HCT116 (cell line): ENCODE results near the gene PPM1E. TPM values are rescaled to one million over a fixed set of nuclear protein-coding genes. Genes with fewer than 3 reads are reported as not detected.

ENCODE experiments used
- ATAC-seq: fragments of 200-7000 bp; cut with Tn5 transposase; 2 replicates; pipeline ENCODE4 v1.9.1; 2020; ENCODE audit warnings: mild to moderate bottlenecking, moderate library complexity
- BruUV-seq: library from RNA; stranded (reverse); fragments of 400-500 nt; replicated peaks from 2 replicates; lab custom pipeline; 2021; lab: Mats Ljungman, UMichigan
- CTCF ChIA-PET: fragments of 300-600 bp; sonication (Branson Sonifier 250); formaldehyde crosslinking; loops from one replicate; lab custom pipeline; 2021; ENCODE audit warnings: antibody characterized with exemption; lab: Charles Lee
- POLR2A ChIA-PET: fragments of 300-600, 350-600 bp; sonication (Branson Sonifier 250); formaldehyde crosslinking; loops from one replicate; lab custom pipeline; 2021; ENCODE audit warnings: antibody characterized with exemption; lab: Charles Lee
- RAD21 ChIA-PET, 2 experiments: fragments of 300-600 bp; sonication (Branson Sonifier 250); formaldehyde crosslinking; loops; one replicate each; lab custom pipeline; 2023; ENCODE audit warnings: low total read pairs in 2 of 2; ENCODE audit not compliant: uncharacterized antibody in 2 of 2, unreplicated experiment in 2 of 2, low non-redundant PET in 1 of 2; lab: Charles Lee
- DNase-seq: peaks from one replicate; pipeline ENCODE4 v3.0.0-alpha.2; 2010; ENCODE audit warnings: low read depth, low spot score
- H2AFZ ChIP-seq: fragments of 200-600 bp; shearing (Covaris generic), sonication (generic); 2 replicates; pipeline ENCODE4 v1.6.1; 2017; ENCODE audit warnings: low read depth, mixed run types, mixed read lengths, antibody characterized with exemption, low read length; ENCODE audit not compliant: poor library complexity, severe bottlenecking
- H3K27ac ChIP-seq: 2 replicates; pipeline ENCODE4 v1.5.1; 2012; ENCODE audit warnings: low read depth, low read length
- H3K27me3 ChIP-seq: fragments of 200-600 bp; sonication (generic); 2 replicates; pipeline ENCODE4 v1.6.1; 2016; ENCODE audit warnings: mixed run types, low read length, mixed read lengths; ENCODE audit not compliant: insufficient read depth
- H3K36me3 ChIP-seq, 2 experiments: fragments of 200-500 bp in 1 of 2; fragments of 200-600 bp in 1 of 2; sonication (Bioruptor generic) in 1 of 2; sonication (generic) in 1 of 2; 2 replicates each; pipeline versions ENCODE4 v1.5.1 to v1.6.1; 2014 to 2016; ENCODE audit warnings: low read length in 2 of 2, inconsistent platforms in 1 of 2, mixed read lengths in 1 of 2, mixed run types in 1 of 2; ENCODE audit not compliant: insufficient read depth in 2 of 2, control insufficient read depth in 1 of 2
- H3K4me1 ChIP-seq, 2 experiments: fragments of 200-600 bp in 1 of 2; sonication (generic) in 1 of 2; 2 replicates each; pipeline versions ENCODE4 v1.5.1 to v1.6.1; 2012 to 2017; ENCODE audit warnings: low read length in 2 of 2, inconsistent platforms in 1 of 2, mild to moderate bottlenecking in 1 of 2, mixed read lengths in 1 of 2, mixed run types in 1 of 2, moderate library complexity in 1 of 2; ENCODE audit not compliant: insufficient read depth in 2 of 2, control insufficient read depth in 1 of 2
- H3K4me2 ChIP-seq: fragments of 200-600 bp; sonication (generic); 2 replicates; pipeline ENCODE4 v1.6.1; 2017; ENCODE audit warnings: mixed run types, low read length, mixed read lengths
- H3K4me3 ChIP-seq, 2 experiments: fragments of 200-600 bp in 1 of 2; sonication (generic) in 1 of 2; replicated peaks in 1 of 2; 2 replicates each; pipeline ENCODE4 v1.5.1; 2011 to 2016; ENCODE audit warnings: low read length in 2 of 2, control low read depth in 1 of 2, low read depth in 1 of 2, mild to moderate bottlenecking in 1 of 2, mixed read lengths in 1 of 2, mixed run types in 1 of 2
- H3K79me2 ChIP-seq: fragments of 200-600 bp; sonication (generic); 2 replicates; pipeline ENCODE4 v1.6.1; 2017; ENCODE audit warnings: mild to moderate bottlenecking, mixed run types, low read length, moderate library complexity, mixed read lengths; ENCODE audit not compliant: insufficient read depth
- H3K9ac ChIP-seq: fragments of 200-600 bp; sonication (generic); 2 replicates; pipeline ENCODE4 v1.6.1; 2016; ENCODE audit warnings: low read length, mixed read lengths
- H3K9me2 ChIP-seq: fragments of 200-600 bp; sonication (generic), shearing (Covaris generic); 2 replicates; pipeline ENCODE4 v1.6.1; 2017; ENCODE audit warnings: mixed run types, mild to moderate bottlenecking, moderate library complexity; ENCODE audit not compliant: insufficient read depth
- H3K9me3 ChIP-seq, 2 experiments: fragments of 200-500 bp in 1 of 2; fragments of 200-600 bp in 1 of 2; sonication (Bioruptor generic) in 1 of 2; sonication (generic) in 1 of 2; 2 replicates each; pipeline ENCODE4 v1.6.1; 2014 to 2017; ENCODE audit warnings: low read length in 2 of 2, mixed read lengths in 2 of 2, inconsistent platforms in 1 of 2, low read depth in 1 of 2, mild to moderate bottlenecking in 1 of 2, mixed run types in 1 of 2, moderate library complexity in 1 of 2; ENCODE audit not compliant: control insufficient read depth in 1 of 2, insufficient read depth in 1 of 2
- H4K20me1 ChIP-seq: fragments of 200-600 bp; sonication (generic), shearing (Covaris generic); 2 replicates; pipeline ENCODE4 v1.6.1; 2017; ENCODE audit warnings: mixed run types, mild to moderate bottlenecking, moderate library complexity; ENCODE audit not compliant: insufficient read depth
- CEBPB ChIP-seq: IDR thresholded peaks from 2 replicates; pipeline ENCODE4 v1.6.1; 2012; ENCODE audit warnings: low read depth
- FOSL1 ChIP-seq: IDR thresholded peaks from 2 replicates; pipeline ENCODE4 v1.6.1; 2012; ENCODE audit warnings: low read depth
- intact Hi-C: fragments of 100-400 bp; cut with micrococcal nuclease; formaldehyde crosslinking; loops from 2 replicates; pipeline ENCODE4 v1.10.0; 2022
- total RNA-seq: library from RNA; stranded (reverse); gene quantifications from one replicate; pipeline ENCODE4 v1.2.1, GENCODE V29; 2021; ENCODE audit not compliant: unreplicated experiment
- TF ChIP-seq, protein P1 (sequence below): IDR thresholded peaks from 2 replicates; pipeline ENCODE4 v1.6.1; 2011; ENCODE audit warnings: mild to moderate bottlenecking, low read length, moderate library complexity; ENCODE audit not compliant: insufficient replicate concordance; ENCODE audit errors: extremely low read depth

The PPM1E gene
- total RNA-seq, 1 experiment from 2014 or later: 0.02 TPM

DNA sequence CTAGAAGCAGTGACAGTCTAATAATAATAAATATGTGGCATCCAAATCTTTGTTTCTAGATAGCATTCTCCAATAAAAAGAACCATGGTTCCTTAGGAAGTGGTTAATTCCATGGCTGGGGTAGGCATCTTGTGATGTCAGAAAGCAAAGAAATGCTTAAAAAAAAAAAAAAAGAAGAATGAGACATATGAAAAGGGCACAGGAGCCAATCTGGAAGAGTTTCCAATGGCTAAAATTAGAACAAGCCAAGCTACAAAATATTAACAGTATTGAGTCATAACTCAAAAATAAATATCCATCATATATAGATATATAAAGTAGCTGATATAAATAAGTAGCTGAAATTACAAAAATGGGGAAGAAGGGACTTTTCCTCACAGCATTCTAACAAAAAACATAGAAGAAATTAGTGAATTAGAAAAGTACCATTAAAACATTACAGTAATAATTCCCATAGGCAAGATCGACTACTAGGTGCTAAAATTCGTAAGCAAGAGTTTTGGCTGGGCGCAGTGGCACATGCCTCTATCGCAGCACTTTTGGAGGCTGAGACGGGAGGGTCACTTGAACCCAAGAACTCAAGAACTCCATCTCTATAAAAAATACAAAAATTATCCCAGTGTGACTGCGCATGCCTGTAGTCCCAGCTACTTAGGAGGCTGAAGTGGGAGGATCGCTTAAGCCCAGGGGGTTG is 239.7 kb downstream of the PPM1E start:
- BruUV-seq: no TSS peak
- Histone ChIP-seq H3K27ac (no peak overlapping the region), H3K9me3 (no peaks in the 10 kb centered on the region), H3K79me2 (no peaks in the 10 kb centered on the region), H4K20me1 (no peaks in the 10 kb centered on the region), H3K27me3 (no peaks in the 10 kb centered on the region), H3K9ac (no peak overlapping the region), H3K4me3 (no peak overlapping the region), H3K4me1 (peaks cover 4 to 23% of the 10 kb centered on the region in 2 experiments; a peak in 3 of 4 replicates), H3K36me3 (peaks cover 10 to 14% of the 10 kb centered on the region in 2 experiments; a peak in 3 of 4 replicates), H3K9me2 (no peaks in the 10 kb centered on the region), H3K4me2 (no peak overlapping the region), H2AFZ (no peak overlapping the region)
- TF ChIP-seq CEBPB: no peak
- POLR2A ChIA-PET: interaction anchor here (0.7 kb wide), 1 partner anchor 35 kb away, joined by 3 read pairs; no protein-coding TSS in a partner anchor
- ATAC-seq (no peak), DNase-seq (no peak)
- intact Hi-C loops: no loop called here
- CTCF ChIA-PET: no interaction called here
- RAD21 ChIA-PET: no interaction called here

DNA sequence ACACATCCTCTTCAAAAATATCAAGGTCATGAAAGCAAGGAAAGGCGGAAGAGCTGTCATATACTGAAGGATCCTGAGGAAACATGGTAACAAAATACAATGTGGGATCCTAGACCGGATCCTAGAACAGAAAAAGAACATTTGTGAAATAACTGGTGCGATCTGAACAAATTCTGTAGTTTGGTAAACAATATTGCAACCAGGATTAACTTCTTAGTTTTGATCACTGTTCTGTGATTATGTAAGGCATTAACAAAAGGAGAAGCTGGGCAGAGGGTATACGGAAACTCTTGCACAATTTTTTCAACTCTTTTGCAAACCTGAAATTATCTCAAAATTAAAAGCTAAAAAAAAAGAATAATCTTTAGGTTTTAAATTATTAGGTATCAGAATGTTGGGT is 241.3 kb downstream of the PPM1E start:
- peaks cover 4 to 18% of the 10 kb centered on the region in 2 experiments; a peak in 3 of 4 replicates for H3K4me1 ChIP-seq
- no peaks in the 10 kb centered on the region for H4K20me1 ChIP-seq
- TF ChIP-seq, protein P1, sequence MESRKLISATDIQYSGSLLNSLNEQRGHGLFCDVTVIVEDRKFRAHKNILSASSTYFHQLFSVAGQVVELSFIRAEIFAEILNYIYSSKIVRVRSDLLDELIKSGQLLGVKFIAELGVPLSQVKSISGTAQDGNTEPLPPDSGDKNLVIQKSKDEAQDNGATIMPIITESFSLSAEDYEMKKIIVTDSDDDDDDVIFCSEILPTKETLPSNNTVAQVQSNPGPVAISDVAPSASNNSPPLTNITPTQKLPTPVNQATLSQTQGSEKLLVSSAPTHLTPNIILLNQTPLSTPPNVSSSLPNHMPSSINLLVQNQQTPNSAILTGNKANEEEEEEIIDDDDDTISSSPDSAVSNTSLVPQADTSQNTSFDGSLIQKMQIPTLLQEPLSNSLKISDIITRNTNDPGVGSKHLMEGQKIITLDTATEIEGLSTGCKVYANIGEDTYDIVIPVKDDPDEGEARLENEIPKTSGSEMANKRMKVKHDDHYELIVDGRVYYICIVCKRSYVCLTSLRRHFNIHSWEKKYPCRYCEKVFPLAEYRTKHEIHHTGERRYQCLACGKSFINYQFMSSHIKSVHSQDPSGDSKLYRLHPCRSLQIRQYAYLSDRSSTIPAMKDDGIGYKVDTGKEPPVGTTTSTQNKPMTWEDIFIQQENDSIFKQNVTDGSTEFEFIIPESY: no peak
- no peak for TF ChIP-seq FOSL1
- no peak overlapping the region for H2AFZ ChIP-seq
- no TSS peak for BruUV-seq
- RAD21 ChIA-PET: no interaction called here
- intact Hi-C loops: no loop called here
- CTCF ChIA-PET: no interaction called here
- no peak overlapping the region for H3K4me2 ChIP-seq
- DNase-seq (no peak), ATAC-seq (no peak)
- POLR2A ChIA-PET: no interaction called here
- H3K9me2 ChIP-seq: no peaks in the 10 kb centered on the region
- H3K36me3 ChIP-seq: peaks cover 15 to 17% of the 10 kb centered on the region in 2 experiments; a peak in 3 of 4 replicates
- H3K27ac ChIP-seq: no peak overlapping the region
- no peak overlapping the region for H3K4me3 ChIP-seq
- no peaks in the 10 kb centered on the region for H3K79me2 ChIP-seq
- H3K27me3 ChIP-seq: no peaks in the 10 kb centered on the region
- H3K9me3 ChIP-seq: no peaks in the 10 kb centered on the region
- no peak overlapping the region for H3K9ac ChIP-seq
